Myometrial cell (primary cell): ENCODE results near the gene TIPARP. TPM values are rescaled to one million over a fixed set of nuclear protein-coding genes. Genes with fewer than 3 reads are reported as not detected.

Experiments used
- total RNA-seq: library from RNA; depleted of rRNA; stranded (reverse); fragments of >200 nt; gene quantifications from 2 replicates; pipeline ENCODE4 v1.2.3, GENCODE V29; 2015

Gene TIPARP, protein sequence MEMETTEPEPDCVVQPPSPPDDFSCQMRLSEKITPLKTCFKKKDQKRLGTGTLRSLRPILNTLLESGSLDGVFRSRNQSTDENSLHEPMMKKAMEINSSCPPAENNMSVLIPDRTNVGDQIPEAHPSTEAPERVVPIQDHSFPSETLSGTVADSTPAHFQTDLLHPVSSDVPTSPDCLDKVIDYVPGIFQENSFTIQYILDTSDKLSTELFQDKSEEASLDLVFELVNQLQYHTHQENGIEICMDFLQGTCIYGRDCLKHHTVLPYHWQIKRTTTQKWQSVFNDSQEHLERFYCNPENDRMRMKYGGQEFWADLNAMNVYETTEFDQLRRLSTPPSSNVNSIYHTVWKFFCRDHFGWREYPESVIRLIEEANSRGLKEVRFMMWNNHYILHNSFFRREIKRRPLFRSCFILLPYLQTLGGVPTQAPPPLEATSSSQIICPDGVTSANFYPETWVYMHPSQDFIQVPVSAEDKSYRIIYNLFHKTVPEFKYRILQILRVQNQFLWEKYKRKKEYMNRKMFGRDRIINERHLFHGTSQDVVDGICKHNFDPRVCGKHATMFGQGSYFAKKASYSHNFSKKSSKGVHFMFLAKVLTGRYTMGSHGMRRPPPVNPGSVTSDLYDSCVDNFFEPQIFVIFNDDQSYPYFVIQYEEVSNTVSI
- total RNA-seq: 25.9 and 26.8 TPM in 2 replicates

GRCh38 chr3:156674046-156674910 is at the start of gene TIPARP:
Gene TIPARP, plus strand, starts transcription at chr3:156674590. Its CDS starts 3,108 bp downstream, at chr3:156677698.

Other genes starting within 250 kb of the TIPARP start
- 323 and 388 TPM in 2 replicates for gene SSR3, start 119.5 kb upstream of the TIPARP start, total RNA-seq
- gene LEKR1, start 151.8 kb downstream of the TIPARP start, total RNA-seq: 0.18 and 0.58 TPM in 2 replicates